Femur (tissue), 1 donor: ENCODE measurements around the gene SLC9C1.

Experiments
- DNase-seq: peaks from one replicate; pipeline ENCODE4 v3.0.0-alpha.2; 2017

The SLC9C1 gene

GRCh38 chr3:112129925-112130637 lies 163.9 kb downstream of the SLC9C1 start:
- DNase-seq = no peak

GRCh38 chr3:112128843-112129727 lies 164.9 kb downstream of the SLC9C1 start:
- DNase-seq = peak; percentile 43

- no peak for DNase-seq
Measured at GRCh38 chr3:112127522-112128494, 166.2 kb downstream of the SLC9C1 start.

GRCh38 chr3:112126511-112126911 lies 167.5 kb downstream of the SLC9C1 start:
- DNase-seq = no peak

- DNase-seq = no peak
Measured at GRCh38 chr3:112124907-112125607, 169.0 kb downstream of the SLC9C1 start.

GRCh38 chr3:112123548-112123947 lies 170.5 kb downstream of the SLC9C1 start:
- DNase-seq = no peak

- DNase-seq = no peak
Measured at GRCh38 chr3:112122870-112123269, 171.1 kb downstream of the SLC9C1 start.

GRCh38 chr3:112121577-112122547 lies 172.2 kb downstream of the SLC9C1 start:
- no peak for DNase-seq

- no peak for DNase-seq
Measured at GRCh38 chr3:112119962-112120836, 173.8 kb downstream of the SLC9C1 start.

GRCh38 chr3:112117841-112118571 lies 176.0 kb downstream of the SLC9C1 start:
- no peak for DNase-seq

GRCh38 chr3:112117415-112117814 lies 176.6 kb downstream of the SLC9C1 start:
- no peak for DNase-seq

GRCh38 chr3:112116748-112117186 lies 177.2 kb downstream of the SLC9C1 start:
- no peak for DNase-seq

- DNase-seq = no peak
Measured at GRCh38 chr3:112115806-112116383, 178.1 kb downstream of the SLC9C1 start.

- DNase-seq = peak; percentile 31
Measured at GRCh38 chr3:112115161-112115739, 178.8 kb downstream of the SLC9C1 start.

GRCh38 chr3:112114576-112115160 lies 179.3 kb downstream of the SLC9C1 start:
- peak; percentile 38 for DNase-seq

- DNase-seq = peak; percentile 51
Measured at GRCh38 chr3:112111785-112112402, 182.1 kb downstream of the SLC9C1 start.

GRCh38 chr3:112109322-112109721 lies 184.7 kb downstream of the SLC9C1 start:
- DNase-seq = no peak
